Measurements from ENCODE around the gene FGD3.

Gene FGD3

GRCh38 chr9:93082841-93083411 is 135.6 kb downstream of the FGD3 start:
- no peak for DNase-seq

GRCh38 chr9:93083592-93084470 is 136.5 kb downstream of the FGD3 start:
- DNase-seq, result no peak

DNA sequence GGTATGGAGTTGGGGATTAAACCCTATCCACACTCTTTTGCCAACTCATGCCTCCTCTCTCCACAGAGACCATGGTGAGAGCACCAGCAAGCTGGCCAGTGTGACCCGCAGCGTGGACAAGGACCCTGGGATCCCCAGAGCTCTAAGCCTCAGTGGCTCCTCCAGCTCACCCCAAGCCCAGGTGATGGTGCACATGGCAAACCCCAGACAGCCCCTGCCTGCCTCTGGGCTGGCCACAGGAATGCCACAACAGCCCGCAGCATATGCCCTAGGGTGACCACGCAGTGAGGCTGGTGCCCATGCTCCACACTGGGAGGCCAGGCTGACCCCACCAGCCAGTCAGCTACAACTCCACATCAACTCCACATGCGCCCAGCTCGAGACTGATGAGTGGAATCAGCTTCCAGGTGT is 137.2 kb downstream of the FGD3 start:
- DNase-seq, result no peak

DNA sequence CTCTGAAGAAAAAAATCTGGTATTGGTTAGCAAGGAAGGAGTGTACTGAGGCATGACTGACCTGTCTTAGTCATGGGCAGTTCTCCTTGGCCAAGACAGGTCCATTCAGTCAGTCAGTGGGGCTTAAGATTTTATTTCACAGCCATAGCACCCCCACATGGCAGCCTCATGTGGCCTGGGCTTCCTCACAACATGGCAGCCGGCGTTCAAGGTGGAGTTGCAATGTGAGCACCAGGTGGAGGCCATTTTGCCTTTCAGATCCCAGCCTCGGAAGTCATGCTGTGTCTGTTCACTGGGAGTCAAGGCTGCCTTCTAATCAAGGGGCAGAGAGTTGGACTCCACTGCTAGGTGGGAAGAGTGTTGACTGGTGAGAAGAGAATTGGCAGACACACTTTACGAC is 138.4 kb downstream of the FGD3 start:
- DNase-seq, result no peak

All from hematopoietic multipotent progenitor cell treated with erythropoietin and hydrocortisone succinate and interleukin-3 and kit ligand, for 8 days (in vitro differentiated cells).